Suprapubic skin (tissue), 3 donors: ENCODE results near the gene SFXN5.

Experiments
- CTCF ChIP-seq, 2 donors: fragments of 200-600 bp in 1 of 2; fragments of 450-650 bp in 1 of 2; sonication (generic) in 1 of 2; IDR thresholded peaks; one replicate each; pipeline ENCODE4 v1.5.1; 2016 to 2019; ENCODE audit warnings: antibody characterized with exemption in 2 of 2, mild to moderate bottlenecking in 1 of 2, moderate library complexity in 1 of 2
- EP300 ChIP-seq: sonication (generic); formaldehyde crosslinking; IDR thresholded peaks from one replicate; pipeline ENCODE4 v1.6.1; 2017; ENCODE audit warnings: antibody characterized with exemption
- POLR2A ChIP-seq, 2 donors: fragments of 450-650 bp; IDR thresholded peaks; one replicate each; pipeline ENCODE4 v1.6.1; 2017; ENCODE audit warnings: antibody characterized with exemption in 2 of 2, mild to moderate bottlenecking in 2 of 2, moderate library complexity in 2 of 2

DNA sequence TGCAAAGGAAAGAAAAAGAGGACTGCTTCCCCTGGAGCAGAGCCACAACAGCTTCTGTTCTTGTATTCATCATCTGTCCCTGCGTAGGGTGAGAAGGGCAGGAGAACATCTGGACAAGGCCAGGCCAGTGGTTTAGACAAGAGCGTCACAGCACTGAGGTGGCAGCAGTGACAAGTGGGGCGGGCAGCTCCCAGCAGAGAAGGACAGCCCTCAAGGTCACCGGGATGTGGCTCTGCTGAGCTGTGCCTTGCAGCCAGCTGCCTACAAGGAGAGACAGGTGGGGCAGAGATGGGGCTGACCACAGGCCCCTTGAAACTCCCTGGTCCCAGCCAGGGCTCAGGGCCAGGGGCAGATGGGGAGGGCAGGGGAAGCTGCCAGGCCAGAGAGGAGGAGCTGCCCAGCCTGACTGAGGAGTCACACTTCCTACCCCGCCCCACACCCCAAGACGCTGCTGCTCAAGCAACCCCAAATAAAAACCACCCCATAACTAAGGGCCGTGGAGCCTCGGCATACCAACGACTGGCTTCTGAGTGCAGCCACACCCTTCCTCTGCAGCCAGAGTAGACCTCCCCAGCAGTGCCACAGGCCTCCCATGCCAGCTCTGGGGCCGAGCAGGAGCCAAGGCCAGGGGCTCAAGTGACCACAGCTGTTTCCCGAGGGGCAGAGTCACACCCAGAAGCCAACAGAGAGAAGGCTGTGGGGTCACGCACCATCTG, 35.9 kb upstream of the SFXN5 start:
- TF ChIP-seq EP300 (no peak), CTCF (IDR thresholded peaks at IDR 0.05) (no peak), POLR2A (IDR thresholded peaks at IDR 0.05) (no peak)
